NCI-H2081 treated with DMSO at 0.1 percent for 48 hours (cell line): ENCODE data around the gene CYB5R4.

Source experiments
- DNase-seq: peaks from one replicate; lab custom pipeline; 2025; lab: John Stamatoyannopoulos, UW

Gene CYB5R4

DNA sequence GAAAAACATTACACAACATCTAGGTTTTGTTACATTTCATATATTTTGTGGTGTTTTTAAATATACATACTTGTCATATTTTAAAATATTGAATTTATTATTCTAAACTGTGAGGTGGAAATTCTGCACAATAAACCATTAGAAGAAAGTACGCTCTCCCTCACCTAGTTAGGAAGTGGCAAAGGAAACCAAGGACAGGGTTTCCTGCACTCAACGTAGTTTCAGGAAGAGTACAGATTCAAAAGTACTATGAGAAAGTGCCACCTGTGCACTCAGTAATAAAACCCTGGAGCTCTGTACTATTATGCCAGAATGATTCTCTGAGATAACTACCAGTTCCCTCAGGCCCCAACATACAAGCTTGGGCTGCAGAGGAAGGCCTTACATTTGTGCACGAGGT is 119.5 kb downstream of the CYB5R4 start:
- DNase-seq: no peak

DNA sequence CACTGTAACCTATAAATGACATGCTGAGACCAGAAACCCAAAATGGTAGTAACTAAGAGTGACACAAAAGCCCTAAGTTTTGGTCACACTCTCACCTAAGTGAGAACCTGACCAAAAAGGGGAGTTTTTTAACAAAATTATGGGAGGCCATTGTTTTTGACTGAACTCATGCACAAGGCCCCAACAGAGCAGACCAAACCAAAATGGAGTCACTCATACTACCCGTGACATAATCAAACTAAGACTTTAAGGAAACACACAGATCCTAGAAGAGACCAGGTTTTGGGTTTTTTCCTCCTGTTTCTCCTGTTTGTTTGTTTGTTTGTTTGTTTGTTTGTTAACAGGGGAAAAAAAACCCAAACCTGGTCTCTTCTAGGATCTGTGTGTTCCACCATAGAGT is 124.9 kb downstream of the CYB5R4 start:
- DNase-seq: no peak

DNA sequence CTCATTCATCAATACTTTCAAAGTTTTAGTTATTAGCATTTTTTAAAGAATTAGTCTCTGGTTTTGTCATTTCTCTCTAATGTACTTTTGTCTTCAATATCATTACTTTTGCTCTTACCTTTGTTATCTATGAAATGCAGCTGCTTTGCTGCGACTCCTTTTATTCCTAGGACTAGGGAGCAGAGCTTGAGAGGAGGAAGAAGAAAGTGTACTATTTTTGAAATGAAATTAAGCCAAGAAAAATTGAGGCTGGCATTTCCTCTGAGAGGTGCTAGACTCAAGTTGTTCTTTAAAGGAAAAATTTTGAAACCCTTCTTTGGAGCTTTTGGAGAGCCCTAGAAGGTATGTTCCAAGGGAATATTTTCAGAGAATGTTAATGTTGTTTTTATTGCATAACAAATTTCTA is 125.8 kb downstream of the CYB5R4 start:
- DNase-seq: no peak

DNA sequence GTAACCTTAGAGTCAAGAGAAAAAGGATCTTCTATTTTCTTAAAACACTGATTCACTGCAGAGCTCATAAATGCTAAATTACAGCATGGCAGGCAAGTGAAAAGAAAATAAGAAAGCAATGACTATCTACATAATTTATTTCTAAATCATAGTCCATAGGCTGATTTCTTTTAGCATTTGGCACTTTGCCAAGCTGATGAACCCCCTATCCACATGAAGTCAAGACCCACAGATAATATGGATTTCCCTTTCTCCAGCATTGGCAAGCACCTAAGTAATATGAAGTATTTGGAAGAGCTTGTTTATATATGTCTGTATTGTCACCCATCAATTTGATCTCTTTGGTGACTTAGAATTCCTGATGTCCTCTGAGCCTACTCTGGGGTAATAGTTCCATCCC is 126.2 kb downstream of the CYB5R4 start:
- no peak for DNase-seq

DNA sequence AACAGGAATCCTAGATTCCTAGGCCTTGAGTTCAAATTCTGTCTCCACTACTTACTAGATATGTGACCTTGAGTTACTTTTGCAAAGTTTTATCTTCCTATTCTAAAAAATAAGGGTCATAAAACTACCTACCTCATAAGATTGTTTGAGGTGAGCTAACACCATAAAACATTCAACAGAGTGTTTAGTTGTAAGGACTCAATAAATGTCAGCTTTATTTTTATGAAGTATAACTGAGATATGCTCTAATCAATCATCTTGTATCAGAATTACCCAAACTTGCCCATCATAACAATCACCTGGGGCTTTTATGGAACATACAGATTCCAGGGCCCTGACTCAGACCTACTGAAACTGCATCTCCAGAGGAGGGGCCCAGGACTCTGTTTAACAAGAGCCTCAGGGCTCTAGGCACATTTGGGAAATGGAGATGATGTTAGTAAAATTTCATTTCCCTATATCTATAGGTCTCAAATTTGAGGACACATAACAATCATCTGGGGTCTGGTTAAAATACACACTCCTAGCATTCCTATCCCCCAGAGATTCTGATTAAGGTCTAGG is 138.6 kb downstream of the CYB5R4 start:
- no peak for DNase-seq

DNA sequence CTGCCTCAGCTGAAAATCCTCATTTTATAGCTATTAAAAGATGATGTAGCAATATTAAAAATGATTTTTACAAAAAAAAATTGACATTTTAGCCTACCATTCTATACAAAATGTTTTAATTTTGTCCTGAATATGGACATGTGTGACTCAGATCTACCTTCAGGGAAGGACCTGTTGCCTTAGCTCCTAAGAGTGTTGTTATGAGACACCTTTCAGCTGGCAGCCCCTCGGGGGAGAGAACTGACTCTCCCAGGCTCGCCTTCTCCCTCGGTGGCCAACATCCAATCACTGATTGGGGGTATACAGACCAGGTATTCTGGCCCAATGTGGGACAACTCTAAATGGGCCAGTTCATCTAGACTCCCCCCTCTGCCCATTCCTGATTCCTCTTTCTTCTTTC is 141.6 kb downstream of the CYB5R4 start:
- no peak for DNase-seq

DNA sequence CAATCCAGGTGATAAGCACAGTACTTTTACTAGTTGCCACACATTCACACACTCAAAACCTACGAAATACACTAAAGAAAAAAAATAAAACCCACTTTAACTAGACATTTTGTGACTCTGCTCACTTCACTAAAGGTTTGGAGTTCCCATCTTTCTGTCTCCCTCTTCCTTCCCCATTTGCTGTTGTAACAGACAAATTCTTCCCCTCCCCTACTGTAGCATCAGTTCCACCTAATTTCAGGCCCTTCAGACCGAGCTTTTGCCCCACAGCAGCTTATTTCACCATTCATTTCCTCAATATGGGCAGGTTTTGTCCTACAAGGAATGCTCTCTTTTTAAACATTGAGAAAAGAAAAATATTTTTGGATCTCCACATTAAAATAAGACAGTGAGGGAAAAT is 142.7 kb downstream of the CYB5R4 start:
- DNase-seq: no peak

DNA sequence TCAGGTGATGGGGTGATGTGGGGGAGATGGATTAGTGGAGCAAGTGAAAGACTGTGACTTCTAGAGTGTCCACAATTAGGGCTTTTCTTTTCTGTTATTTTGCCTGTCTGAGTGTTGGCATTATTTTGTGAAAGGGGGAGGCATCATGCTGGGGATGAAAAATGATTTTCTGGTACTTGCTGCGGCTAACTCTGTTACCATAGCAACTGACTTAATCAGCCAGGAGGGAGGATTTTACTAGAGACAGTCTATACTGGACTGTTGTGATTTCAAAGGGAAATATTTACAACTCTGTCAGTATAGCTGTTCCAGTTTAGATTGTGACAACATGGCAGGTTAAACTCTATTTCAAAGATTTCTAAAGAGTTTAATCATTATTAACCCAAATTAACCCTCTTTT is 143.6 kb downstream of the CYB5R4 start:
- DNase-seq: no peak

DNA sequence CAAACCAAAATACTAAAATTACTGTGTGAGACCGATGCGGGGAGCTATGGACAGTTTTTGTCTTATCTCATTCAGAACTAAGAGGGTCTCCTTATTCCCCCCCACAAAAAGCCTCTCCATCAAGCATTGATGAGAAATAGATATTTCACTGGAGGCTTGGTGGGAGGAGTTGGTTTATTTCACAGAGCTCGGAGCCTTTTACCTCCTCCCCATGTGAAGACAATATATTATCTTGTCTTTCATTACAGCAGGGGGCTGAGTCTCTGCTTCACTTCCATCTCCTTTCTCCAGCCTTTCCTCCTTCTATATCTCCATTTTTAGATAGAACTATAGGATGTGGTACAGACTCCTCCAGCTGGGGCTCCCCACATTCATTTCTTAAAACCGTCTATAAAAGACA is 144.2 kb downstream of the CYB5R4 start:
- no peak for DNase-seq

DNA sequence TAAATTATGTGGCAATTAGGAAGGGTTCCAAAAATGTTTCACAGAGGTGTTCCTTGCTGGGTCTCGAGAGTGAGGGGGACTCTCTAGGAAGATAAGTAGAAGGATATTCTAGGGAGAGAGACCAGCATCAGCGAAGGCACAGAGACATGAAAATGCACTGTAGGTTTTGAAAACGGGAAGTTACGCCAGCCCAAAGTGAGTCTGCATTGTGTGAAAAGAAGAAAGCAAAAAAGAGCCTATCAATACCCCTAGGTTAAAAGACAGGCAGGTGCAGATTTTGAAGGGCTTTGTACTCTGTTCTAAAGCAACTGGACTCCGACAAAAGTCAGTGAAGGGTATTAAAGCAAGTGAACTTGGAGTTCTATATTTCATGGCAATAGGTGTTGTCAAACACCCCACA is 148.4 kb downstream of the CYB5R4 start:
- no peak for DNase-seq

DNA sequence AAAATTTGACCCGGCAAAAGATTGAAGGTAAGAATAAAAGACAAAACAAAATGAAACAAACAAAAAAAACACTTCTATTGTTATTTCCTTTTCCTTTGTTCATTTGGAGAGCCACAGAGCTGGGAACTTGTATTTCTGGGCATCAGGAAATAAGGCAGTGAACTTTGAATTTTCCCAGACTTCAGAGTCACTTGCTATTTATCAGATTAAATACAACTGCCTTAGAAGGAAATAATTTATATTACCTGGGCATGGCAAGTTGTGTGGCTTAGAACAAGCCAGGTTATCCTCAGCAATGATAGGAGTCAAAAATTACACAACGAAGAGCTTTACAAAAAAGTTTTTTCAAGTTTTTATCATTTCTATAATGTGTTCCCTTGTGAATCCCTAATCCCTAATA is 153.9 kb downstream of the CYB5R4 start:
- no peak for DNase-seq

DNA sequence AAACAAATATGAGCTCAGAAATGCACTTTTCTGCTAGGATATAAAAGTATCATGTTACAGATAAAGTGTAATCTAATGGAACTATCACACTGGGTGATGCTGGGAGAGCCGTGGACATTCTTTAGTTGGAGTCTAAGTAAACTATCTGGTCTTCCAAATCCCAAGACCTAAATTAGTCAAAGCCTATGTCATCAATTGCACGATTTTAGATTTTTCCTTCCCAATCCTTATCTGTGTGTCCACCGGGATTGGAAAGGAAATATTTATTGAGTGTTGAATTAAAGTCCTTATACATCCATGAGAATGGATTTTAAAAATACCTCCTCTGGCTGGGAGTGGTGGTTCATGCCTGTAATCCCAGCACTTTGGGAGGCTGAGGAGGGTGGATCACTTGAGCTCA is 154.4 kb downstream of the CYB5R4 start:
- DNase-seq: no peak

DNA sequence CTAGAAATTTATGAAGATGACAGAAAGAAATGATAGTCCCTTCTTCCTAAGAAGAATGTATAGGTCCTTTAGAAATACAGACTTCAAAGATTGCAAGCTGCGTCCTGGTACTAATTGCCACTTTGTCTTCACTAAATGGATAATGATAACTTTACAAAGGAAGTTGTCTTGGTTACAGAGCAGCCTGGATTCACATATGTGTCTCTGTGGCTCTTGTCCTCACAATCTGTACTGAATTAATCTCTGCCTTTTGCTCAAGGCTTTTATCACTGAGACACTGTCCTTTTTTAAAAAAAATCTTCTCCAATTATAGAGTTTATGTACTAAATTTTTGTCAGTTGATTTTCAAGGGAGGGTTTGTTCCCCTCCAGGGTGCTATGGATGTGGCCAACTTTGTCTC is 156.5 kb downstream of the CYB5R4 start:
- DNase-seq: no peak
